Activated CD8-positive, alpha-beta T cell treated with anti-CD3 and anti-CD28 coated beads, Interleukin-2, amount 10 ng/mL, durations not matched to agents 7 days and 5 days (primary cell): ENCODE results near the gene ARMC9. TPM values are rescaled to one million over a fixed set of nuclear protein-coding genes. Genes with fewer than 3 reads are reported as not detected.

Experiments
- ATAC-seq: fragments of 150-1000 bp; cut with Tn5 transposase; one replicate; pipeline ENCODE4 v1.10.0; 2021; ENCODE audit warnings: moderate library complexity
- CTCF ChIA-PET: fragments of 350-600 bp; sonication (Branson Sonifier 250); formaldehyde crosslinking; loops from one replicate; lab custom pipeline; 2021; ENCODE audit warnings: antibody characterized with exemption; lab: Charles Lee
- POLR2A ChIA-PET: fragments of 350-600 bp; sonication (Branson Sonifier 250); formaldehyde crosslinking; loops from one replicate; lab custom pipeline; 2021; ENCODE audit warnings: antibody characterized with exemption; lab: Charles Lee
- DNase-seq: peaks from one replicate; pipeline ENCODE4 v3.0.0-alpha.2; 2020
- H3K27ac Mint-ChIP-seq: one replicate; pipeline ENCODE4 v1.8.0; 2021; ENCODE audit warnings: mild to moderate bottlenecking, mixed read lengths
- H3K27me3 Mint-ChIP-seq: one replicate; pipeline ENCODE4 v1.8.0; 2021; ENCODE audit warnings: low read depth, mixed read lengths
- H3K36me3 Mint-ChIP-seq: one replicate; pipeline ENCODE4 v1.8.0; 2021; ENCODE audit warnings: low read depth, mixed read lengths
- H3K4me1 Mint-ChIP-seq: one replicate; pipeline ENCODE4 v1.8.0; 2021; ENCODE audit warnings: low read depth, mixed read lengths
- H3K4me3 Mint-ChIP-seq: one replicate; pipeline ENCODE4 v1.8.0; 2021; ENCODE audit warnings: mild to moderate bottlenecking, mixed read lengths
- H3K9me3 Mint-ChIP-seq: one replicate; pipeline ENCODE4 v1.8.0; 2022; ENCODE audit warnings: mixed read lengths; ENCODE audit not compliant: insufficient read depth
- total RNA-seq, 2 experiments: library from RNA; stranded (reverse); gene quantifications; one replicate each; pipeline ENCODE4 v1.2.3, GENCODE V29; 2021

Gene ARMC9
- total RNA-seq, 2 experiments from 2014 or later = 0.65 to 0.92 TPM

DNA sequence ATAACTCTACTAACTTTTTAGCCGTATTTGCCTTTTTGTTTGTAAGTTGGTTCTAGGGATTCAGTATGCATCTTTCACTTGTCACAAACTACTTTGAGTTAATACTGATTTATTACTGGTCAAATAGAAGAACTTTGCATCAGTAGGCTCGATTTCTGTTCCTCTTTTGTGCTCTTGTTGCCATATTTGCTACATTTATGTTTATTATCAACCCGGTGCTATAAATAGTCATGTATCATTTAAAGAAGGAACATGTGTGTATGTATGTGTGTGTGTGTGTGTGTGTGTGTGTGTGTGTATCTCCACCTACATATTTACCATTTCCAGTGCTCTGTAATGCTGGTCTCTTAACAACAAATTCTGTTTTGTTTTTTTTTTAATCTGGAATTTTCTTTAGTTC lies 117.5 kb downstream of the ARMC9 start:
- no peaks in the 10 kb centered on the region for H3K4me1 Mint-ChIP-seq
- DNase-seq = no peak
- H3K36me3 Mint-ChIP-seq = peaks cover 4% of the 10 kb centered on the region
- peaks cover 12% of the 10 kb centered on the region for H3K9me3 Mint-ChIP-seq
- H3K4me3 Mint-ChIP-seq = no peak overlapping the region
- POLR2A ChIA-PET = no interaction called here
- H3K27ac Mint-ChIP-seq = no peak overlapping the region
- no peak for ATAC-seq
- CTCF ChIA-PET = no interaction called here
- H3K27me3 Mint-ChIP-seq = peaks cover 10% of the 10 kb centered on the region

DNA sequence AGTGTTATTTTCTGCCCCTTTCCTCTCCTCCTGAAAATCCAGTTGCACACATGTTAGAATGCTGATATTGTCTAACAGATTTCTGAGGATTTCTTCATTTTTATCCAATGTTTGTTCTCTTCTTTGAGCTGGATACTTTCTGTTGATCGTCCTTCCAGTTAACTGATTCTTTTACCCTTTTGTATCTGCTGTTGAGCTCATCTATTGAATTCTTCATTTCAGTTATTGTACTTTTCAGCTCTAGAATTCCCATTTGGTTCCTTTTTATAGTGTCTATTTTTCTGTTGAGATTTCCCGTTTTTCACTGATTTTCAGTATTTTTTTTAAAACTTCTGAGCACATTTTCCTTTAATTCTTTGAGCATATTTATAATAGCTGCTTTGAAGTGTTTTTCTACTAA lies 119.1 kb downstream of the ARMC9 start:
- ATAC-seq = no peak
- peaks cover 4% of the 10 kb centered on the region for H3K36me3 Mint-ChIP-seq
- ChIA-PET POLR2A (no interaction called here), CTCF (interaction anchor here (1.5 kb wide), 1 partner anchor 20 kb away, joined by 5 read pairs; no protein-coding TSS in a partner anchor)
- peaks cover 20% of the 10 kb centered on the region for H3K27me3 Mint-ChIP-seq
- no peak for DNase-seq
- H3K27ac Mint-ChIP-seq = no peak overlapping the region
- H3K4me3 Mint-ChIP-seq = no peak overlapping the region
- H3K4me1 Mint-ChIP-seq = peaks cover 8% of the 10 kb centered on the region
- peaks cover 12% of the 10 kb centered on the region for H3K9me3 Mint-ChIP-seq

DNA sequence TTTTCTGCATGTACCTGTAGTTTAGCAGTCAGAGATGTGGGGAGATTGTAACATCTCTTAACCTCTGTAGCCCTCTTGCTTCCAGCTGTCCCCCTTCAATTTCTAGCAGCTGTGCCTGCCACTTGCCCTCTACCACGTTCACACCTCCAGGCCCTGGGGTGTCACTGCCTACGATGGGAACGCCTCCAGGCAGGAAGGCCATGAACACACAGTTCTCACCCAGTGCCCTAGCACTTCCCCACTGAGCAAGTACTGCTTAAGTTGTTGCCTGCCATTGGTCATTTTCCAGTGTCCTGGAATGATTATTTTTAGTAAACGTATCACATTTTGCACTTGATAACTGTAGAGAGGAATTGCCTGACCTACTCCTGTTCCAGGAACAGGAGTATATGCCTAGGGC lies 120.0 kb downstream of the ARMC9 start:
- CTCF ChIA-PET = interaction anchor here (1.5 kb wide), 1 partner anchor 21 kb away, joined by 5 read pairs; no protein-coding TSS in a partner anchor
- peaks cover 4% of the 10 kb centered on the region for H3K36me3 Mint-ChIP-seq
- peaks cover 8% of the 10 kb centered on the region for H3K4me1 Mint-ChIP-seq
- H3K27me3 Mint-ChIP-seq = peaks cover 23% of the 10 kb centered on the region
- no peak overlapping the region for H3K4me3 Mint-ChIP-seq
- no peak for DNase-seq
- H3K27ac Mint-ChIP-seq = no peak overlapping the region
- POLR2A ChIA-PET = no interaction called here
- ATAC-seq = no peak
- peaks cover 12% of the 10 kb centered on the region for H3K9me3 Mint-ChIP-seq

DNA sequence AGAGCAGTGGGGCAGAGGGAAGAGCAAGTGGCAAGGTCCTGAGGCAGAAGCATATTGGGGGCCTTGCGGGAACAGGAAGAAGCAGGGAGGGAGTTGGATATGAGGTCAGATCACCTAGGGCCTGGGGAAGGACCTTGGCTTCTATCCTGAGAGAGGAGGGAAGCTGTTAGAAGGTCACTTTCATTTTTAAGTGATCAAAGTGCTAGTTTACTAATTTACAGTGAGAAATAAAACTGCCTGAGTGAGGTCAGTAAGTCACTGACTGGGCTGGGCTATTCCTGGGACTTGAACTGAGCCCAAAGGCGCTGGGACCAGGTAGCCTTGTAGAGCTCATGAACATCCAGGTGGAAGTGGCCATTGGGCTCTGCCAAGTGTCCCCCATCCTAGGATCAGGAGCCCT lies 120.5 kb downstream of the ARMC9 start:
- H3K9me3 Mint-ChIP-seq = peaks cover 12% of the 10 kb centered on the region
- ChIA-PET POLR2A (no interaction called here), CTCF (interaction anchor here (1.3 kb wide), 1 partner anchor 86 kb away, joined by 3 read pairs; no protein-coding TSS in a partner anchor)
- DNase-seq = no peak
- no peak overlapping the region for H3K27ac Mint-ChIP-seq
- no peak overlapping the region for H3K4me3 Mint-ChIP-seq
- peaks cover 23% of the 10 kb centered on the region for H3K27me3 Mint-ChIP-seq
- H3K4me1 Mint-ChIP-seq = peaks cover 8% of the 10 kb centered on the region
- H3K36me3 Mint-ChIP-seq = peaks cover 4% of the 10 kb centered on the region
- ATAC-seq = no peak

DNA sequence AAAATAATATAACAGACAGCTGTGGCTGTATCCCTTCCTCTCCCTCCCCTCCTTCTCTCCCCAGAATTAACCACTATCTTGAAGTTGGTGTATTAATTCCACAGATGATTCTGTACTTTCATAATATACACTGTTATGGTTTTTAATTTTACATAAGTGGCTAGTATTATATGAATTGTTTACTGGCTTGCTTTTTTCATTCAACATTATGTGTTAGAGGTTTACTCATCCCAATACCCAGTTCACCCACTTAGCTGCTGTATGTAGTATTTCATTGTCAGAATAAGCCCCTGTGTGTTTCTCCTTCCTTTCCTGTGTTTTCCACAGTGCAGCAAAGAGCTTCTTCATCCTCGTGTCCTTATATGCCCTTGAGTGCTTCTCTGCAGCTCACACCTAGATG lies 121.4 kb downstream of the ARMC9 start:
- peaks cover 4% of the 10 kb centered on the region for H3K36me3 Mint-ChIP-seq
- H3K27me3 Mint-ChIP-seq = peaks cover 23% of the 10 kb centered on the region
- ATAC-seq (no peak), DNase-seq (no peak)
- CTCF ChIA-PET = interaction anchor here (1.3 kb wide), 1 partner anchor 85 kb away, joined by 3 read pairs; no protein-coding TSS in a partner anchor
- H3K4me1 Mint-ChIP-seq = peaks cover 8% of the 10 kb centered on the region
- H3K4me3 Mint-ChIP-seq = no peak overlapping the region
- POLR2A ChIA-PET = no interaction called here
- peaks cover 12% of the 10 kb centered on the region for H3K9me3 Mint-ChIP-seq
- H3K27ac Mint-ChIP-seq = no peak overlapping the region

DNA sequence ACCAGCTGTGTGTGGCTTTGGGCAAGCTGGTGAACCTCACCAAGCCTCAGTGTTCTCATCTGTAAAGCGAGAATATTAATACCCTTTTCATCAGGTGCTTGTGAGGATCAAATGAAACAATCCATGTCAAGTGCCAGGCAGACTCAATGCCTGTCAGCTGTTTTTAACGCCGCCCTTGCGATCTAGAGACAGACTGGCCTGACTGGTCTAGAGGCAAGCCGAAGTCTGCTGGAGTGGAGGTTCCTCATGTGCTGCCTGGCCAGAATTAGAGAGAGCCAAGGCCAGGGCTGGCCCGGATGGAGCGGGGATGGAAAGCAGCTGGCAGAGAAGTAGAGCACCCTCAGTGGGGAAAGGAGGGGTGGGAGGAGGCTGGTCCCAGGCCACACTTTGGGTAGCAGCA lies 122.6 kb downstream of the ARMC9 start:
- Mint-ChIP-seq H3K9me3 (peaks cover 9% of the 10 kb centered on the region), H3K27me3 (peaks cover 21% of the 10 kb centered on the region), H3K27ac (no peak overlapping the region), H3K36me3 (peaks cover 4% of the 10 kb centered on the region), H3K4me1 (peaks cover 8% of the 10 kb centered on the region), H3K4me3 (no peak overlapping the region)
- no peak for ATAC-seq
- CTCF ChIA-PET = no interaction called here
- POLR2A ChIA-PET = no interaction called here
- no peak for DNase-seq

DNA sequence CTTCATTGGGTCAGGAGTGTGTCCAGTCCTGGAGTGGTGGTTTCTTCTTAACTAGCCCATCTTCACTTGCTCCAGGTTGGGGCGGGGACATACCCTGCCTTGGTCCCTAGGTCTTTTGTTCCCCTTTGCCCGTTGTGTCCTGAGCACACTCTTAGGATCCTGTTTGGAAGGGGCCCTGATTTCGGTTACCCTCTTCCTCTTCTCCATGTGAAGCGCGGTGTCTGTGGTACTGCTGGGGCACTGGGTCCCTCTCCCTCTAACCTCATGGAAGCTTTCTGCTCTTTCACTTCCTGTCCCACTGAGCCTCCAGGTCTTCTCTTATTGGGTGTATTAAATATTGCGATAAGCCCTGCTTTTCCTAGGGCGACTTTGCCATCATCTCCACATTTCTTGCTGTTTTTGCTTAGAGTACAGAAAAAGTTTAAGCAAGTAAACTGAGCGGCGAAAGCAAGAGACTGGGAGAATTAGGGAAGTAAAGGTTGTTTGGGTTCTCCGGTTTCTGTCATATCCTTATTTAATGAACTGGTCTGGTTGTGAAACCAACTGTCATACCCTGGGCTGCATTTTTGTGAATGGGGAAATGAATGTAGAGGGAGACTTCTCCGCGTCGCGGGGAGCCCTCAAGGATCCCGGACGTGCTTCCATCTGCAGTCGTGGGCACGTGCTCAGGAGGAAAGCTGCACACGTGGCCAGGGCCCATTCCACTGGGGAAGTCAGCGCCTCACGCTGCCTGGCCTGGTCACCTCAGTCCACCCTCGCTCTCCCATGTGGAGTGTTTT lies 123.3 kb downstream of the ARMC9 start:
- ChIA-PET CTCF (no interaction called here), POLR2A (no interaction called here)
- DNase-seq (no peak), ATAC-seq (no peak)
- peaks cover 9% of the 10 kb centered on the region for H3K9me3 Mint-ChIP-seq
- no peak overlapping the region for H3K4me3 Mint-ChIP-seq
- peaks cover 21% of the 10 kb centered on the region for H3K27me3 Mint-ChIP-seq
- H3K4me1 Mint-ChIP-seq = peaks cover 8% of the 10 kb centered on the region
- no peak overlapping the region for H3K27ac Mint-ChIP-seq
- H3K36me3 Mint-ChIP-seq = peaks cover 4% of the 10 kb centered on the region

DNA sequence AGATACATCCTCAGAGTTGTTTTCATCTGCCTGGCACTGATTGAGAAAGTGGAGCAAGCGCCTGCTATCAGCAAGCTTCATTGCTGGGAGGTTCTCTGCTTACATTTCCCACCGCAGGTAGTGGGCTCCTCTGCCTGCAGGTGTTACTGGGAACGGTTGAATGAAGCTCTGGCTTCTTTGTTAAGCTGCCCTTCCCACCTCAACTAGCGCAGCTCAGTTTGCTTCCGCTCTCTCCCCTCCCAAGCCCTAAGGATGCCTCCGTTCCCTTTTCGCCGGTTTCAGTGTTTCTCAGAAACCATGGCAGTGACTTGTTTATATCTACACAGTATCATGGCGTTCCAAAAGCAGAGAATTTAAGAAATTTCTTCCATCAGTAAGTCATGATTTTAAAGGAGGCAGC lies 124.9 kb downstream of the ARMC9 start:
- POLR2A ChIA-PET = no interaction called here
- Mint-ChIP-seq H3K4me3 (no peak overlapping the region), H3K27me3 (peaks cover 21% of the 10 kb centered on the region), H3K9me3 (no peaks in the 10 kb centered on the region), H3K36me3 (peaks cover 3% of the 10 kb centered on the region), H3K4me1 (peaks cover 8% of the 10 kb centered on the region), H3K27ac (no peak overlapping the region)
- DNase-seq (no peak), ATAC-seq (no peak)
- CTCF ChIA-PET = interaction anchor here (0.9 kb wide), 1 partner anchor 96 kb away, joined by 3 read pairs; no protein-coding TSS in a partner anchor

DNA sequence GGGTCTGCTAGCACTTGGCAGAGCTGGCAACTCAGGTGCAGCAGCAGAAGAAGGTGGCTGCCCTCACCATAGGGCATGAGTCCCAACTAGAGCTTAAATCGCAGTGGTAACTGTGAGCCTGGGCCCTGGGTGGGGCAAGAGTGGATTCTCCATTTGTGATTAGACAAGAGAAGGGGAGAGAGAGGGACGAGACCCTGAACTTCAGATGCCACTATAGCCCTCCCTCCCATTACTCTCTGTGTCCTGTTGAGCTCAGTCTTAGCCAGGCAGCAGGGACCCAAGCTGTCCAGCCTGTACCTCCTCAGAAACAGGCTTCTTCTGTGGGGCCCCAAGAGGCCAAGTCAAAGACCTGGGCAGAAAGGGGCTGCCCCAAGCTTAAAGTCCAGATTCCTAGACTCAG lies 127.4 kb downstream of the ARMC9 start:
- DNase-seq (no peak), ATAC-seq (no peak)
- ChIA-PET CTCF (no interaction called here), POLR2A (no interaction called here)
- Mint-ChIP-seq H3K27me3 (peaks cover 12% of the 10 kb centered on the region), H3K27ac (no peak overlapping the region), H3K9me3 (no peaks in the 10 kb centered on the region), H3K36me3 (no peaks in the 10 kb centered on the region), H3K4me1 (peaks cover 8% of the 10 kb centered on the region), H3K4me3 (no peak overlapping the region)

DNA sequence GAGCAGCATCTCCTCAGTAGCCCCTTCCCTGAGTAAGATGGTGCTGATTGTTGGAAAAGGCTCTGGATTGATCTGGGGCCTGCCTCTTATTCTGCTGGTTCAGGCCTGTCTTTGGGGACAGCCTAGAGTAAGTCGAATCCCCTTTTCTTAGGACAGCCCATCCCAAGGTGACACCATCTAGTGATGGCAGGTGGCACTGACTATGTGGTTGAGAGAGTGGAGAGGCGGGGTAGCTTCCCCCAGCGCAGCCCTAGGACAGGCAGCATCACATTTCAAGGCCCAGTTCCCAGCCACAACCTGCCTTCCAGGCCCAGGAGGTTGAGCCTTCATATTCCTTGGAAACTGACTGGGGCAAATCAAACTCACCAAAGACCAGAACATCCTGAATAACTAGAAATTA lies 128.0 kb downstream of the ARMC9 start:
- H3K36me3 Mint-ChIP-seq = no peaks in the 10 kb centered on the region
- ChIA-PET CTCF (no interaction called here), POLR2A (no interaction called here)
- DNase-seq (no peak), ATAC-seq (no peak)
- H3K4me1 Mint-ChIP-seq = peaks cover 7% of the 10 kb centered on the region
- no peak overlapping the region for H3K27ac Mint-ChIP-seq
- H3K27me3 Mint-ChIP-seq = peaks cover 12% of the 10 kb centered on the region
- no peak overlapping the region for H3K4me3 Mint-ChIP-seq
- no peaks in the 10 kb centered on the region for H3K9me3 Mint-ChIP-seq

DNA sequence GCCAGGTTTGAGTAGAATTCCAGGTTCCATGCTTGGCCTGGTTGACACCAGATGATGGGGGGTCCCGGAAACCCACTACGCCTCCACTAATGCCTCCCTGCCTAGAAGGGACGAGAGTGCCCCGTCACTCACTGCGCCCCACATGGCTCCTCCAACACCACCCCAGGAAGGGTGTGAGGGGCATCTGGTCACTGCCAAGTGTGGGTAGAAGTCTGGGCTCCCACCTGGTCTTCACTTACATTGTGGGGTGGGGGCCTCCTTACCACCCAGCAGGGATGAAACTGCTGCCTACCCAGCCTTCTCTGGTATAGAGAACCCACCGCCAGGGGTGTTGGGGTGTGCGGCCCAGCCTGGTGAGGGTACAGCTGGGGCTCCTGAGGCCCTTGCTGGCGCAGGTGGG lies 131.9 kb downstream of the ARMC9 start:
- Mint-ChIP-seq H3K36me3 (no peaks in the 10 kb centered on the region), H3K27me3 (no peaks in the 10 kb centered on the region), H3K4me1 (no peaks in the 10 kb centered on the region), H3K27ac (no peak overlapping the region), H3K4me3 (no peak overlapping the region), H3K9me3 (no peaks in the 10 kb centered on the region)
- ChIA-PET CTCF (no interaction called here), POLR2A (no interaction called here)
- no peak for DNase-seq
- ATAC-seq = no peak

DNA sequence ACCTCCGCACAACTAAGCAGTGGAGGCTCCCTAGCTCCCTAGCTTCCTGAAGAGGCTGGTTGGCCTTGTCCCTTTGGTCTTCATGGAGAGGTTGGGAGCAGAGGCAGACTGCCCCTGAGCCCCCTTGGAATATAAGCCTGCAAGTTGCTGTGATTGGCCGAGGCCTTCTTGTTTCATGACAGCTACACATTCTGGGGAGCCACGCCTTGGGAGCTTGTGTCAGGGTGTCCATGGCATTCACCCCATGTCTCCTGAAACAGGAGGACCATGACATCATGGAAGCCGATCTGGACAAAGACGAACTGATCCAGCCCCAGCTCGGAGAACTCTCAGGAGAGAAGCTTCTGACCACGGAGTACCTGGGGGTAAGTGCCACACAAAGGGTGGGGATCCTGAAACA lies 133.1 kb downstream of the ARMC9 start:
- H3K4me3 Mint-ChIP-seq = no peak overlapping the region
- ATAC-seq (no peak), DNase-seq (no peak)
- ChIA-PET POLR2A (no interaction called here), CTCF (no interaction called here)
- H3K27ac Mint-ChIP-seq = no peak overlapping the region
- no peaks in the 10 kb centered on the region for H3K9me3 Mint-ChIP-seq
- H3K36me3 Mint-ChIP-seq = no peaks in the 10 kb centered on the region
- H3K27me3 Mint-ChIP-seq = no peaks in the 10 kb centered on the region
- H3K4me1 Mint-ChIP-seq = no peaks in the 10 kb centered on the region
